ENCODE measurements around the gene C19orf25. TPM values are rescaled to one million over a fixed set of nuclear protein-coding genes. Genes with fewer than 3 reads are reported as not detected.

C19orf25 gene
- total and polyA plus RNA-seq, 9 of the 15 experiments (the other 6 are each of a cell fraction or from before 2014, with no cell fraction given), result 0.79 to 96.0 (median 36.1) TPM

- TF ChIP-seq ZNF518B (CRISPR knock-in tag; IDR thresholded peaks at IDR 0.05) (no peak), THRAP3 (IDR thresholded peaks at IDR 0.05; ENCODE audit: borderline replicate concordance) (peak; percentile 88), POLR3G (IDR thresholded peaks at IDR 0.05; ENCODE audit: extremely low read depth, insufficient read length, insufficient replicate concordance) (no peak), ATF2 (CRISPR knock-in tag; IDR thresholded peaks at IDR 0.05) (no peak), SMARCE1 (IDR thresholded peaks at IDR 0.05) (0 out of 2 replicates have a peak, but pooled peaks have one; percentile 34), SMAD4 (CRISPR knock-in tag; conservative IDR thresholded peaks at IDR 0.05) (no peak), HNRNPUL1 (IDR thresholded peaks at IDR 0.05; ENCODE audit: low read length) (no peak), TAF9B (IDR thresholded peaks at IDR 0.05; ENCODE audit: partially characterized antibody) (no peak), KAT7 (CRISPR knock-in tag; IDR thresholded peaks at IDR 0.05; ENCODE audit: borderline replicate concordance) (no peak), KLF1 (tag; IDR thresholded peaks at IDR 0.05) (no peak), ZNF174 (CRISPR knock-in tag; IDR thresholded peaks at IDR 0.05) (no peak), ZNF318 (IDR thresholded peaks at IDR 0.05; ENCODE audit: borderline replicate concordance in 1 of 2, low read depth in 1 of 2) (no peak), ZNF408 (CRISPR knock-in tag; IDR thresholded peaks at IDR 0.05; ENCODE audit: low read depth) (no peak)
Measured at GRCh38 chr19:1524287-1524971, 45.4 kb upstream of the C19orf25 start (continued).

Measured in K562 (cell line).